Measurements from ENCODE around the gene TRIP6. TPM values are rescaled to one million over a fixed set of nuclear protein-coding genes. Genes with fewer than 3 reads are reported as not detected.

Gene TRIP6
- total and polyA plus RNA-seq, 2 donors (not counting 1 experiment from before 2014, with no cell fraction given): 6.8 to 13.8 TPM

DNA sequence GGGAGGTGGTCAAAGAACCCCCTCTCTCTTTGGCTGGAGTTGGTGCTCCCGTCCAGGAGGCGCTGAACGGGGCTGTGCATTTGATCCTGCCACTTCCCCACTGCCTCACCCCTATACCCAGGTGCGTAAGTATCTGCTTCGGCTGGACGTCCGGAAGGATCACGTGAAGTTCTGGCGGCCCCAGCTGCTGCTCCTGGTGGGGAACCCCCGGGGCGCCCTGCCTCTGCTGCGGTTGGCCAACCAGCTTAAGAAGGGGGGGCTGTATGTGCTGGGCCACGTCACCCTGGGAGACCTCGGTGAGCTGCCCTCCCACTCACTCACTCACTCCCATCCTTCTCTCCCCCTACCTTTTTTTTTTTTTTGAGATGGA is 5.6 kb upstream of the TRIP6 start:
- WGBS (ENCODE audit: insufficient coverage): 93% methylated on average over 13 of the region's 14 CpGs
- Histone ChIP-seq H3K79me2 (ENCODE audit: control insufficient read depth, insufficient read depth, low read length) (peaks cover 8% of the 10 kb centered on the region), H3K9me3 (ENCODE audit: control extremely low read depth in 1 of 3, control insufficient read depth in 2 of 3, insufficient read depth in 1 of 3, low read length in 2 of 3) (no peaks in the 10 kb centered on the region), H4K20me1 (ENCODE audit: control insufficient read depth, insufficient read depth, low read length, poor library complexity, severe bottlenecking) (peaks cover 28% of the 10 kb centered on the region), H3K36me3 (replicated peaks in 1 of 2; ENCODE audit: control extremely low read depth in 1 of 2, control insufficient read depth in 1 of 2, extremely low read depth in 1 of 2, insufficient read depth in 2 of 2, low read length in 1 of 2) (peaks cover 0 to 64% of the 10 kb centered on the region in 2 experiments), H3K4me1 (ENCODE audit: control insufficient read depth in 2 of 2, insufficient read depth in 2 of 2, low read length in 2 of 2) (peaks cover 8 to 12% of the 10 kb centered on the region in 2 donors), H3K4me2 (replicated peaks; ENCODE audit: low read depth, low read length, poor library complexity, severe bottlenecking) (no peak overlapping the region), H3K4me3 (ENCODE audit: control extremely low read depth in 1 of 5, extremely low read depth in 1 of 5, insufficient read depth in 1 of 5, low read depth in 2 of 5, low read length in 4 of 5) (no peak overlapping the region), H3K27me3 (replicated peaks in 1 of 4; ENCODE audit: control extremely low read depth in 1 of 4, control insufficient read depth in 3 of 4, insufficient read depth in 4 of 4, low read length in 3 of 4) (no peaks in the 10 kb centered on the region), H3K9ac (ENCODE audit: low read length) (no peak overlapping the region), H3K27ac (ENCODE audit: low read length in 2 of 2) (no peak overlapping the region), H2AFZ (ENCODE audit: insufficient read depth, low read depth, low read length, poor library complexity, severe bottlenecking) (no peak overlapping the region)
- Mint-ChIP-seq H3K9me3 (ENCODE audit: insufficient read depth) (no peaks in the 10 kb centered on the region), H3K27me3 (no peaks in the 10 kb centered on the region), H3K27ac (no peak overlapping the region), H3K4me1 (peaks cover 7% of the 10 kb centered on the region), H3K4me3 (no peak overlapping the region)
- DNase-seq (no peak), ATAC-seq (ENCODE audit: low read depth) (no peak)
- TF ChIP-seq, protein P1, sequence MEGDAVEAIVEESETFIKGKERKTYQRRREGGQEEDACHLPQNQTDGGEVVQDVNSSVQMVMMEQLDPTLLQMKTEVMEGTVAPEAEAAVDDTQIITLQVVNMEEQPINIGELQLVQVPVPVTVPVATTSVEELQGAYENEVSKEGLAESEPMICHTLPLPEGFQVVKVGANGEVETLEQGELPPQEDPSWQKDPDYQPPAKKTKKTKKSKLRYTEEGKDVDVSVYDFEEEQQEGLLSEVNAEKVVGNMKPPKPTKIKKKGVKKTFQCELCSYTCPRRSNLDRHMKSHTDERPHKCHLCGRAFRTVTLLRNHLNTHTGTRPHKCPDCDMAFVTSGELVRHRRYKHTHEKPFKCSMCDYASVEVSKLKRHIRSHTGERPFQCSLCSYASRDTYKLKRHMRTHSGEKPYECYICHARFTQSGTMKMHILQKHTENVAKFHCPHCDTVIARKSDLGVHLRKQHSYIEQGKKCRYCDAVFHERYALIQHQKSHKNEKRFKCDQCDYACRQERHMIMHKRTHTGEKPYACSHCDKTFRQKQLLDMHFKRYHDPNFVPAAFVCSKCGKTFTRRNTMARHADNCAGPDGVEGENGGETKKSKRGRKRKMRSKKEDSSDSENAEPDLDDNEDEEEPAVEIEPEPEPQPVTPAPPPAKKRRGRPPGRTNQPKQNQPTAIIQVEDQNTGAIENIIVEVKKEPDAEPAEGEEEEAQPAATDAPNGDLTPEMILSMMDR (IDR thresholded peaks at IDR 0.05): no peak
- no peak for TF ChIP-seq EZH2 (IDR thresholded peaks at IDR 0.05; ENCODE audit: borderline replicate concordance, insufficient read depth, low read depth, low read length, poor library complexity, severe bottlenecking)
- POLR2A ChIA-PET: interaction anchor here (1.3 kb wide), 1 partner anchor 13 kb away, joined by 3 read pairs; the partner anchor contains the start of gene SRRT
- CTCF ChIA-PET: interaction anchor here (0.5 to 1.0 kb wide), 2 partner anchors 296 to 302 kb away, joined by 3 read pairs; no protein-coding TSS in a partner anchor
- intact Hi-C loops (cut with micrococcal nuclease): no loop called here

DNA sequence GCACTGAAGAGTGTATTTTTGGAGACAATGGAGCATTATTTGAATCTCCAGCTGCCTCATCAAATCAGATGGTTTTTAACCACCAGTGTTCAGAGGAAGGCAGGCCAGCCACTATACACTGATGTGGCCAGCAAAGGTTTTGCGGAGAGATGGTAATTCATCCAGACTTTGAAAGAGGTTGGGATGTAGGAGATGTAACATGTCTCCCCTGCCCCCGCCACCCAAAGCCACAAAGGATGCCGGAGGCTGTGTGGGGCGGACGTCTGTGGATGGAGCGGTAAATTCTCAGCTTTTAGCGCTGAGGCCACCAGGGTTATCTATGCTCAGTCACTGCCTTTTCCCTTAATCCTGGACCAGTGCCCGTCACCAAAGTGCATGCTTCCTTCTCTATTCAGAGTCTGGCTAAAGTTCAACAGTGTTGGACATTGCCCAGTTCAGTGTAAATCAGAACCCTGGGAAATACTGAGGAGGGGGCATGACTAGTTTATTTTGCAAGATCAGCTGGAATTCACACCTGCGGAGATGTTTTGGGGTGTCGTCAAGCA is 3.7 kb upstream of the TRIP6 start:
- Mint-ChIP-seq H3K9me3 (ENCODE audit: insufficient read depth) (no peaks in the 10 kb centered on the region), H3K27me3 (no peaks in the 10 kb centered on the region), H3K4me1 (peaks cover 24% of the 10 kb centered on the region), H3K27ac (no peak overlapping the region), H3K4me3 (no peak overlapping the region)
- Histone ChIP-seq H3K27me3 (replicated peaks in 1 of 4; ENCODE audit: control extremely low read depth in 1 of 4, control insufficient read depth in 3 of 4, insufficient read depth in 4 of 4, low read length in 3 of 4) (no peaks in the 10 kb centered on the region), H3K36me3 (replicated peaks in 1 of 2; ENCODE audit: control extremely low read depth in 1 of 2, control insufficient read depth in 1 of 2, extremely low read depth in 1 of 2, insufficient read depth in 2 of 2, low read length in 1 of 2) (peaks cover 0 to 54% of the 10 kb centered on the region in 2 experiments), H3K9me3 (ENCODE audit: control extremely low read depth in 1 of 3, control insufficient read depth in 2 of 3, insufficient read depth in 1 of 3, low read length in 2 of 3) (peaks cover 0 to 4% (median 0%) of the 10 kb centered on the region in 3 donors), H3K79me2 (ENCODE audit: control insufficient read depth, insufficient read depth, low read length) (peaks cover 5% of the 10 kb centered on the region), H3K4me3 (ENCODE audit: control extremely low read depth in 1 of 5, extremely low read depth in 1 of 5, insufficient read depth in 1 of 5, low read depth in 2 of 5, low read length in 4 of 5) (no peak overlapping the region), H3K4me2 (replicated peaks; ENCODE audit: low read depth, low read length, poor library complexity, severe bottlenecking) (no peak overlapping the region), H3K4me1 (ENCODE audit: control insufficient read depth in 2 of 2, insufficient read depth in 2 of 2, low read length in 2 of 2) (peaks cover 21 to 28% of the 10 kb centered on the region in 2 donors), H3K9ac (ENCODE audit: low read length) (no peak overlapping the region), H2AFZ (ENCODE audit: insufficient read depth, low read depth, low read length, poor library complexity, severe bottlenecking) (no peak overlapping the region), H3K27ac (ENCODE audit: low read length in 2 of 2) (no peak overlapping the region), H4K20me1 (ENCODE audit: control insufficient read depth, insufficient read depth, low read length, poor library complexity, severe bottlenecking) (peaks cover 17% of the 10 kb centered on the region)
- no peak for ATAC-seq (ENCODE audit: low read depth)
- intact Hi-C loops (cut with micrococcal nuclease): no loop called here
- 65% methylated on average over 10 of the region's 10 CpGs for WGBS (ENCODE audit: insufficient coverage)
- TF ChIP-seq EZH2 (IDR thresholded peaks at IDR 0.05; ENCODE audit: borderline replicate concordance, insufficient read depth, low read depth, low read length, poor library complexity, severe bottlenecking): no peak
- TF ChIP-seq, protein P1 (IDR thresholded peaks at IDR 0.05): no peak
- ChIA-PET POLR2A (no interaction called here), CTCF (interaction anchor here (1.1 kb wide), 1 partner anchor 11 kb away, joined by 4 read pairs; the partner anchor contains the start of gene SLC12A9)
- no peak for DNase-seq

All from B cell (primary cell).